H1 (cell line): ENCODE measurements around the gene ACO1. TPM values are rescaled to one million over a fixed set of nuclear protein-coding genes. Genes with fewer than 3 reads are reported as not detected.

Experiments
- CTCF ChIA-PET: fragments of 300-600 bp; sonication (Branson Sonifier 250); formaldehyde crosslinking; loops from one replicate; lab custom pipeline; 2021; ENCODE audit not compliant: partially characterized antibody; lab: Charles Lee
- POLR2A ChIA-PET: fragments of 300-600 bp; sonication (Branson Sonifier 250); formaldehyde crosslinking; loops from one replicate; lab custom pipeline; 2021; ENCODE audit warnings: inconsistent platforms; ENCODE audit not compliant: partially characterized antibody; lab: Charles Lee
- DNase-seq, 2 experiments: peaks; one replicate each; pipeline versions ENCODE4 v3.0.0 to v3.0.0-alpha.2; 2010 to 2022; ENCODE audit warnings: low spot score in 2 of 2, low read depth in 1 of 2, mixed read lengths in 1 of 2
- FAIRE-seq: peaks from 2 replicates; lab custom pipeline; 2011; peaks lifted over from hg19 to GRCh38; lab: Jason Lieb, UNC
- H2AFZ ChIP-seq: 2 replicates; pipeline ENCODE4 v1.8.1; 2012; ENCODE audit warnings: low read length, inconsistent platforms
- H2AK5ac ChIP-seq: 2 replicates; pipeline ENCODE4 v1.6.1; 2013; ENCODE audit warnings: low read depth, low read length
- H2BK120ac ChIP-seq: replicated peaks from 2 replicates; pipeline ENCODE3; 2013; ENCODE audit warnings: low read depth, low read length, inconsistent platforms
- H2BK12ac ChIP-seq: 2 replicates; pipeline ENCODE4 v1.6.1; 2013; ENCODE audit warnings: low read depth, low read length
- H2BK15ac ChIP-seq: 2 replicates; pipeline ENCODE4 v1.6.1; 2013; ENCODE audit warnings: low read length
- H2BK20ac ChIP-seq: 2 replicates; pipeline ENCODE4 v1.6.1; 2013; ENCODE audit warnings: low read length
- H2BK5ac ChIP-seq: 2 replicates; pipeline ENCODE4 v1.6.1; 2013; ENCODE audit warnings: low read depth, low read length
- H3K14ac ChIP-seq: 2 replicates; pipeline ENCODE4 v1.6.1; 2013; ENCODE audit warnings: inconsistent platforms; ENCODE audit not compliant: insufficient read length
- H3K18ac ChIP-seq: 2 replicates; pipeline ENCODE4 v1.6.1; 2013; ENCODE audit warnings: low read length; ENCODE audit errors: extremely low read depth
- H3K23ac ChIP-seq: 2 replicates; pipeline ENCODE4 v1.6.1; 2013; ENCODE audit warnings: inconsistent platforms; ENCODE audit not compliant: insufficient read length
- H3K23me2 ChIP-seq: 2 replicates; pipeline ENCODE4 v1.6.1; 2013; ENCODE audit warnings: low read depth, low read length
- H3K27ac ChIP-seq: 2 replicates; pipeline ENCODE4 v1.6.1; 2011; ENCODE audit warnings: low read depth, low read length, inconsistent platforms
- H3K27me3 ChIP-seq, 4 experiments: replicated peaks in 1 of 4; 1 replicate in 1 of 4; 2 replicates in 3 of 4; pipeline versions ENCODE4 v1.6.1 to v1.8.1; 2011 to 2013; ENCODE audit warnings: low read length in 3 of 4, mild to moderate bottlenecking in 3 of 4, inconsistent platforms in 2 of 4, mixed read lengths in 2 of 4, moderate library complexity in 1 of 4; ENCODE audit not compliant: control insufficient read depth in 3 of 4, insufficient read depth in 3 of 4; ENCODE audit errors: extremely low read depth in 1 of 4
- H3K36me3 ChIP-seq, 4 experiments: 2 replicates each; pipeline versions ENCODE4 v1.6.1 to v1.8.1; 2011 to 2013; ENCODE audit warnings: mild to moderate bottlenecking in 4 of 4, low read length in 3 of 4, moderate library complexity in 2 of 4, control low read depth in 1 of 4, inconsistent platforms in 1 of 4; ENCODE audit not compliant: insufficient read depth in 4 of 4, control insufficient read depth in 2 of 4
- H3K4ac ChIP-seq: replicated peaks from 2 replicates; pipeline ENCODE3; 2013; ENCODE audit warnings: low read length, low read depth, mixed read lengths, inconsistent platforms; ENCODE audit not compliant: insufficient read length
- H3K4me1 ChIP-seq, 4 experiments: replicated peaks in 1 of 4; 1 replicate in 1 of 4; 2 replicates in 3 of 4; pipeline versions ENCODE4 v1.6.1 to v1.8.1; 2011 to 2013; ENCODE audit warnings: low read length in 3 of 4, inconsistent platforms in 2 of 4, mixed read lengths in 1 of 4; ENCODE audit not compliant: insufficient read depth in 4 of 4, control insufficient read depth in 3 of 4
- H3K4me2 ChIP-seq, 2 experiments: 2 replicates each; pipeline versions ENCODE4 v1.6.1 to v1.8.1; 2011 to 2013; ENCODE audit warnings: low read depth in 2 of 2, low read length in 2 of 2, control low read depth in 1 of 2, inconsistent platforms in 1 of 2, mild to moderate bottlenecking in 1 of 2; ENCODE audit not compliant: insufficient read depth in 1 of 2
- H3K4me3 ChIP-seq, 4 experiments: fragments of 200-600, 300-600 bp in 1 of 4; sonication (generic), shearing (Covaris generic), sonication (Bioruptor Twin) in 1 of 4; 2 replicates each; pipeline versions ENCODE4 v1.5.1 to v1.8.1; 2011 to 2016; ENCODE audit warnings: low read length in 4 of 4, low read depth in 3 of 4, control low read depth in 2 of 4, inconsistent platforms in 2 of 4, mild to moderate bottlenecking in 2 of 4, mixed read lengths in 1 of 4, moderate library complexity in 1 of 4; ENCODE audit not compliant: insufficient read depth in 2 of 4; ENCODE audit errors: extremely low read depth in 1 of 4
- H3K56ac ChIP-seq: replicated peaks from 2 replicates; pipeline ENCODE3; 2013; ENCODE audit warnings: low read depth, mild to moderate bottlenecking, mixed read lengths, low read length, inconsistent platforms; ENCODE audit not compliant: insufficient read length
- H3K79me1 ChIP-seq: 2 replicates; pipeline ENCODE4 v1.6.1; 2013; ENCODE audit warnings: low read depth, low read length, control low read depth
- H3K79me2 ChIP-seq, 2 experiments: 2 replicates each; pipeline versions ENCODE4 v1.6.1 to v1.8.1; 2012 to 2013; ENCODE audit warnings: low read length in 2 of 2, mild to moderate bottlenecking in 2 of 2, inconsistent platforms in 1 of 2; ENCODE audit not compliant: insufficient read depth in 2 of 2, control insufficient read depth in 1 of 2
- H3K9ac ChIP-seq, 4 experiments: replicated peaks in 1 of 4; 1 replicate in 1 of 4; 2 replicates in 3 of 4; pipeline versions ENCODE4 v1.6.1 to v1.8.1; 2011 to 2013; ENCODE audit warnings: low read depth in 3 of 4, low read length in 3 of 4, control low read depth in 2 of 4, mild to moderate bottlenecking in 2 of 4, moderate library complexity in 2 of 4, inconsistent platforms in 1 of 4; ENCODE audit errors: extremely low read depth in 1 of 4
- H3K9me3 ChIP-seq, 2 experiments: 2 replicates each; pipeline versions ENCODE4 v1.6.1 to v1.8.1; 2012 to 2013; ENCODE audit warnings: mild to moderate bottlenecking in 2 of 2, moderate library complexity in 2 of 2, control low read depth in 1 of 2, inconsistent platforms in 1 of 2, low read depth in 1 of 2, low read length in 1 of 2, mixed read lengths in 1 of 2; ENCODE audit not compliant: insufficient read depth in 2 of 2
- H4K20me1 ChIP-seq, 2 experiments: replicated peaks in 1 of 2; 2 replicates each; pipeline versions ENCODE3 to v1.8.1; 2011 to 2013; ENCODE audit warnings: inconsistent platforms in 2 of 2, low read length in 2 of 2, mild to moderate bottlenecking in 1 of 2; ENCODE audit not compliant: insufficient read depth in 2 of 2, control insufficient read depth in 1 of 2
- H4K5ac ChIP-seq: 2 replicates; pipeline ENCODE4 v1.6.1; 2013; ENCODE audit warnings: low read length, low read depth, mixed read lengths, inconsistent platforms; ENCODE audit not compliant: insufficient read length
- H4K8ac ChIP-seq: 2 replicates; pipeline ENCODE4 v1.8.0; 2013; ENCODE audit warnings: mild to moderate bottlenecking, moderate library complexity, low read length, inconsistent platforms; ENCODE audit not compliant: insufficient read depth; ENCODE audit errors: extremely low read depth
- H4K91ac ChIP-seq: replicated peaks from 2 replicates; pipeline ENCODE3; 2013; ENCODE audit warnings: low read length, mixed read lengths, inconsistent platforms; ENCODE audit not compliant: insufficient read length
- FOSL1 ChIP-seq: IDR thresholded peaks from 2 replicates; pipeline ENCODE4 v1.6.1; 2011; ENCODE audit warnings: mild to moderate bottlenecking, low read depth, low read length, moderate library complexity; ENCODE audit not compliant: insufficient read depth
- MAFK ChIP-seq: IDR thresholded peaks from 2 replicates; pipeline ENCODE4 v1.6.1; 2012; ENCODE audit warnings: low read depth, mild to moderate bottlenecking, improper control_type of control experiment, low read length
- SUZ12 ChIP-seq: fragments of 200-600 bp; sonication (generic); IDR thresholded peaks from 2 replicates; pipeline ENCODE4 v1.6.1; 2012; ENCODE audit warnings: mild to moderate bottlenecking, inconsistent platforms, low read length, moderate library complexity, mixed read lengths
- WGBS, 2 experiments: shearing (Covaris generic) in 1 of 2; methylation state at CpG; one replicate each; pipeline versions ENCODE4 v1.1.6 to v1.1.7; 2013 to 2015; ENCODE audit warnings: low lambda C conversion rate in 2 of 2, mixed read lengths in 2 of 2, inconsistent platforms in 1 of 2, low coverage in 1 of 2, missing lambda C conversion rate in 1 of 2; ENCODE audit not compliant: insufficient replicate concordance in 2 of 2, insufficient coverage in 1 of 2, insufficient read length in 1 of 2; ENCODE audit errors: extremely low coverage in 1 of 2, missing lambda C conversion rate in 1 of 2; 5-methylcytosine and 5-hydroxymethylcytosine counted together
- polyA plus RNA-seq, 7 experiments: library from polyadenylated mRNA; depleted of rRNA in 3 of 7; stranded (reverse) in 5 of 7; unstranded in 2 of 7; fragments of >200 nt in 5 of 7; fragments of 200-250 nt in 2 of 7; gene quantifications; 1 replicate in 5 of 7; 2 replicates in 1 of 7; 4 replicates in 1 of 7; pipeline versions ENCODE4 v1.2.1 to v1.2.3, GENCODE V29; 2011 to 2013; ENCODE audit warnings: missing spikeins in 2 of 7, mixed read lengths in 2 of 7
- total RNA-seq: library from RNA; stranded (reverse); fragmentation: NEBNext Ultra II Directional; extraction: Animal tissue kit (Norgen Biotek cat#: 25700); gene quantifications from 2 replicates; pipeline ENCODE4 v1.2.1, GENCODE V29; 2021

Gene ACO1
- total and polyA plus RNA-seq, 2 of the 8 experiments (the other 6 are each of a cell fraction or from before 2014, with no cell fraction given), result 39.3 to 49.8 TPM

GRCh38 chr9:32487981-32488380 is 103.5 kb downstream of the ACO1 start:
- Histone ChIP-seq H3K27me3 (no peaks in the 10 kb centered on the region), H3K79me1 (no peaks in the 10 kb centered on the region), H3K9ac (no peak overlapping the region), H4K91ac (no peak overlapping the region), H4K20me1 (no peaks in the 10 kb centered on the region), H4K5ac (no peak overlapping the region), H2BK12ac (no peak overlapping the region), H3K27ac (no peak overlapping the region), H3K4me1 (peaks cover 0 to 2% (median 0%) of the 10 kb centered on the region in 4 experiments; a peak in 1 of 7 replicates), H2AK5ac (no peak overlapping the region), H3K23ac (no peak overlapping the region), H3K23me2 (no peaks in the 10 kb centered on the region), H2BK5ac (no peak overlapping the region), H3K36me3 (peaks cover 2 to 20% (median 15%) of the 10 kb centered on the region in 4 experiments; a peak in 6 of 8 replicates), H3K14ac (no peak overlapping the region), H2AFZ (no peak overlapping the region), H3K56ac (no peak overlapping the region), H3K4ac (no peak overlapping the region), H3K4me2 (no peak overlapping the region), H3K4me3 (no peak overlapping the region), H4K8ac (no peak overlapping the region), H3K79me2 (no peaks in the 10 kb centered on the region), H2BK15ac (no peak overlapping the region), H2BK120ac (no peak overlapping the region), H3K18ac (no peak overlapping the region), H3K9me3 (no peaks in the 10 kb centered on the region), H2BK20ac (no peak overlapping the region)
- 89% methylated on average over 3 of the region's 3 CpGs; no CpG with 5 or more reads in 1 of the 2 experiments for WGBS, 2 experiments
- DNase-seq, result no peak
- CTCF ChIA-PET, result interaction anchor here (1.2 to 2.8 kb wide), 3 partner anchors 12 to 109 kb away, joined by 3 to 11 read pairs (median 3); no protein-coding TSS in a partner anchor
- no peak for FAIRE-seq
- POLR2A ChIA-PET, result interaction anchor here (0.9 kb wide), 1 partner anchor 8 kb away, joined by 3 read pairs; no protein-coding TSS in a partner anchor
- no peak for TF ChIP-seq FOSL1
- TF ChIP-seq MAFK, result no peak
- TF ChIP-seq SUZ12, result no peak
